Left lobe of liver (tissue), 2 donors: ENCODE results near the gene KIF21B. TPM values are rescaled to one million over a fixed set of nuclear protein-coding genes. Genes with fewer than 3 reads are reported as not detected.
A peak's percentile ranks its signal among the peaks of the same experiment; 100 is the strongest.

Source experiments
- ATAC-seq: fragments of 200-7000 bp; cut with Tn5 transposase; one replicate; pipeline ENCODE4 v1.9.1; 2020; ENCODE audit warnings: mild to moderate bottlenecking, moderate library complexity
- DNase-seq: peaks from one replicate; pipeline ENCODE4 v3.0.0-alpha.2; 2020; ENCODE audit warnings: low spot score
- total RNA-seq: library from RNA; stranded (reverse); gene quantifications from one replicate; pipeline ENCODE4 v1.2.1, GENCODE V29; 2021
- donor health status: DM: no; HTN: no; CAD: no; lungs with moderate emphysema.
- donor health status: DM: no; HTN: yes; CAD: no.

KIF21B gene
- total RNA-seq, 1 donor from 2014 or later, result 0.93 TPM

- DNase-seq, result no peak
- no peak for ATAC-seq
Measured at GRCh38 chr1:201020721-201021629, 2.5 kb downstream of the KIF21B start.

- peak; percentile 5 for ATAC-seq
Measured at GRCh38 chr1:201020040-201020591, 3.4 kb downstream of the KIF21B start.

GRCh38 chr1:201019321-201019977 lies 4.1 kb downstream of the KIF21B start:
- DNase-seq (peak; percentile 84), ATAC-seq (peak; percentile 72)

More at GRCh38 chr1:201020040-201020591, 3.4 kb downstream of the KIF21B start:
- no peak for DNase-seq

- no peak for ATAC-seq
- no peak for DNase-seq
Measured at GRCh38 chr1:201017828-201018163, 5.7 kb downstream of the KIF21B start.

GRCh38 chr1:201016943-201017827 lies 6.3 kb downstream of the KIF21B start:
- DNase-seq (peak; percentile 45), ATAC-seq (no peak)

- DNase-seq (no peak), ATAC-seq (no peak)
Measured at GRCh38 chr1:201016211-201016651, 7.3 kb downstream of the KIF21B start.

GRCh38 chr1:201015551-201016091 lies 7.9 kb downstream of the KIF21B start:
- ATAC-seq, result no peak
- DNase-seq, result no peak

GRCh38 chr1:201014816-201015200 lies 8.7 kb downstream of the KIF21B start:
- ATAC-seq (no peak), DNase-seq (no peak)

- ATAC-seq (peak; percentile 50), DNase-seq (no peak)
Measured at GRCh38 chr1:201013991-201014815, 9.3 kb downstream of the KIF21B start.

- ATAC-seq, result no peak
- no peak for DNase-seq
Measured at GRCh38 chr1:201013031-201013485, 10.5 kb downstream of the KIF21B start.

- DNase-seq (no peak), ATAC-seq (no peak)
Measured at GRCh38 chr1:201011616-201012015, 11.9 kb downstream of the KIF21B start.

- no peak for DNase-seq
- no peak for ATAC-seq
Measured at GRCh38 chr1:201009962-201010645, 13.4 kb downstream of the KIF21B start.

- ATAC-seq, result no peak
- no peak for DNase-seq
Measured at GRCh38 chr1:201008666-201009360, 14.7 kb downstream of the KIF21B start.

GRCh38 chr1:201007481-201007880 lies 16.0 kb downstream of the KIF21B start:
- DNase-seq, result no peak
- ATAC-seq, result no peak

- ATAC-seq (no peak), DNase-seq (no peak)
Measured at GRCh38 chr1:201006450-201006849, 17.1 kb downstream of the KIF21B start.

- ATAC-seq (no peak), DNase-seq (no peak)
Measured at GRCh38 chr1:201004732-201005131, 18.8 kb downstream of the KIF21B start.

GRCh38 chr1:201004154-201004553 lies 19.4 kb downstream of the KIF21B start:
- ATAC-seq, result no peak

GRCh38 chr1:201002510-201002909 lies 21.0 kb downstream of the KIF21B start:
- no peak for ATAC-seq
- no peak for DNase-seq

More at GRCh38 chr1:201004154-201004553, 19.4 kb downstream of the KIF21B start:
- DNase-seq, result no peak
